Right lobe of liver (tissue), 6 donors: Measurements from ENCODE around the gene NUCB1. TPM values are rescaled to one million over a fixed set of nuclear protein-coding genes. Genes with fewer than 3 reads are reported as not detected.

Source experiments
- ATAC-seq, 4 donors: fragments of 200-7000 bp; cut with Tn5 transposase; one replicate each; pipeline ENCODE4 v1.9.1; 2020; ENCODE audit warnings: mild to moderate bottlenecking in 4 of 4, moderate library complexity in 4 of 4
- DNase-seq, 3 donors: peaks; one replicate each; pipeline ENCODE4 v3.0.0-alpha.2; 2020
- H3K27ac ChIP-seq, 3 donors: fragments of 200-600 bp; one replicate each; pipeline ENCODE4 v1.8.0; 2022
- H3K27me3 ChIP-seq, 2 donors: fragments of 200-600 bp; one replicate each; pipeline ENCODE4 v1.8.0; 2022
- H3K36me3 ChIP-seq, 4 donors: fragments of 200-600 bp; sonication (generic) in 1 of 4; one replicate each; pipeline versions ENCODE4 v1.5.1 to v1.8.0; 2017 to 2022; ENCODE audit warnings: control low read depth in 1 of 4
- H3K4me1 ChIP-seq, 4 donors: fragments of 200-600 bp; sonication (generic) in 1 of 4; one replicate each; pipeline versions ENCODE4 v1.5.1 to v1.8.0; 2017 to 2022; ENCODE audit warnings: control low read depth in 1 of 4
- H3K4me3 ChIP-seq, 3 donors: fragments of 200-600 bp; one replicate each; pipeline ENCODE4 v1.8.0; 2022
- H3K9me3 ChIP-seq, 4 donors: fragments of 200-600 bp; sonication (generic) in 1 of 4; one replicate each; pipeline versions ENCODE4 v1.5.1 to v1.8.0; 2017 to 2022; ENCODE audit warnings: control low read depth in 1 of 4
- CTCF ChIP-seq, 4 donors: fragments of 200-600 bp in 3 of 4; fragments of 450-650 bp in 1 of 4; IDR thresholded peaks; one replicate each; pipeline versions ENCODE4 v1.5.1 to v1.8.0; 2016 to 2022; ENCODE audit warnings: antibody characterized with exemption in 4 of 4, mild to moderate bottlenecking in 2 of 4
- POLR2A ChIP-seq: fragments of 450-650 bp; IDR thresholded peaks from one replicate; pipeline ENCODE4 v1.6.1; 2017; ENCODE audit warnings: antibody characterized with exemption, mild to moderate bottlenecking
- WGBS: methylation state at CpG from one replicate; pipeline ENCODE4 v1.1.6; 2018; ENCODE audit warnings: low coverage, low lambda C conversion rate; ENCODE audit not compliant: insufficient coverage; ENCODE audit errors: missing lambda C conversion rate; 5-methylcytosine and 5-hydroxymethylcytosine counted together
- intact Hi-C, 2 donors: fragments of 100-400 bp; cut with DNase I; formaldehyde crosslinking; loops; one replicate each; pipeline versions ENCODE4 v1.11.2 to v1.14.1; 2022
- small RNA-seq, 2 experiments: library from RNA; depleted of rRNA; stranded (forward); fragments of <200 nt; gene quantifications; one replicate each; pipeline ENCODE3, GENCODE V24; 2016
- total RNA-seq, 6 experiments: library from RNA; depleted of rRNA in 2 of 6; stranded (reverse); fragments of >200 nt in 2 of 6; fragmentation: NEBNext Ultra II Directional in 3 of 6; extraction: Animal tissue kit (Norgen Biotek cat#: 25700) in 3 of 6; gene quantifications; one replicate each; pipeline versions ENCODE4 v1.1.0 to v1.2.4, GENCODE V29; 2016 to 2023
- donor health status: DM: no; HTN: yes; CAD: no.
- donor health status: DM: no; HTN: no; CAD: no.
- donor health status: DM: no; HTN: no; CAD: no.
- donor health status: DM: no; HTN: yes; CAD: no.
- donor health status: DM: no; HTN: yes; CAD: no.

NUCB1 gene
- total RNA-seq, 6 experiments from 2014 or later = 306 to 376 (median 349) TPM

GRCh38 chr19:48969276-48970138 is 69.4 kb downstream of the NUCB1 start:
- Histone ChIP-seq H3K27me3 (no peaks in the 10 kb centered on the region), H3K4me1 (peaks cover 0 to 11% (median 0%) of the 10 kb centered on the region in 4 donors), H3K4me3 (no peak overlapping the region), H3K9me3 (no peaks in the 10 kb centered on the region), H3K27ac (peak overlapping the region in 1 of 3 donors; percentile 99), H3K36me3 (peaks cover 0 to 48% (median 5%) of the 10 kb centered on the region in 4 donors)
- intact Hi-C loops = loop anchor here in 1 of 2 donors (10.0 kb wide), 1 partner anchor 65 kb away; the partner anchor contains the start of gene NUCB1
- DNase-seq (peak in 1 of 3 donors; percentile 43), ATAC-seq (no peak)
- TF ChIP-seq POLR2A (peak; percentile 4), CTCF (IDR thresholded peaks at IDR 0.05) (no peak)
- WGBS = 86% methylated on average over 12 of the region's 45 CpGs

GRCh38 chr19:48970139-48970766 is 70.1 kb downstream of the NUCB1 start:
- WGBS = 80% methylated on average over 10 of the region's 23 CpGs
- H3K27me3 ChIP-seq = no peaks in the 10 kb centered on the region
- no peaks in the 10 kb centered on the region for H3K9me3 ChIP-seq
- peaks cover 0 to 11% (median 0%) of the 10 kb centered on the region in 4 donors for H3K4me1 ChIP-seq
- no peak overlapping the region for H3K4me3 ChIP-seq
- ATAC-seq (no peak), DNase-seq (peak in 1 of 3 donors; percentile 34)
- no peak for TF ChIP-seq POLR2A
- TF ChIP-seq CTCF (IDR thresholded peaks at IDR 0.05) = no peak
- no peak overlapping the region for H3K27ac ChIP-seq
- intact Hi-C loops = no loop called here
- peaks cover 0 to 50% (median 5%) of the 10 kb centered on the region in 4 donors for H3K36me3 ChIP-seq

GRCh38 chr19:48970923-48971395 is 70.8 kb downstream of the NUCB1 start:
- 1% methylated on average over 11 of the region's 19 CpGs for WGBS
- TF ChIP-seq CTCF (IDR thresholded peaks at IDR 0.05) (peak; percentile 88 to 97 (median 91)), POLR2A (no peak)
- H3K4me1 ChIP-seq = peaks cover 0 to 11% (median 0%) of the 10 kb centered on the region in 4 donors
- H3K9me3 ChIP-seq = no peaks in the 10 kb centered on the region
- no peak overlapping the region for H3K27ac ChIP-seq
- intact Hi-C loops = no loop called here
- peaks cover 0 to 44% (median 3%) of the 10 kb centered on the region in 4 donors for H3K36me3 ChIP-seq
- H3K4me3 ChIP-seq = no peak overlapping the region
- no peaks in the 10 kb centered on the region for H3K27me3 ChIP-seq
- DNase-seq (peak; percentile 74 to 84 (median 78)), ATAC-seq (peak; percentile 20 to 69 (median 46))

Small RNA genes lying within 50 kb of the gene (small RNA-seq; reads per million reads assigned to genes)
- gene AC026803.1 = 0 reads per million in 2 experiments

Other genes with a start within 250 kb of the NUCB1 start
- under 1 TPM in 2 of 6 experiments, not detected in 4; 0.11 to 0.32 TPM for gene NTN5, start 227.3 kb upstream of the NUCB1 start, total RNA-seq
- gene FUT2, start 204.3 kb upstream of the NUCB1 start, total RNA-seq = 1 to 10 TPM in 1 of 6 experiments, not detected in 5; 2.6 TPM
- under 1 TPM in 5 of 6 experiments, not detected in 1; 0.22 to 0.37 (median 0.24) TPM for gene MAMSTR, start 180.6 kb upstream of the NUCB1 start, total RNA-seq
- gene RASIP1, start 159.7 kb upstream of the NUCB1 start, total RNA-seq = 1 to 10 TPM; 2.7 to 6.7 (median 4.9) TPM
- gene IZUMO1, start 153.4 kb upstream of the NUCB1 start, total RNA-seq = under 1 TPM in 5 of 6 experiments, not detected in 1; 0.10 to 0.35 (median 0.13) TPM
- 1 to 10 TPM in 3 of 6 experiments, under 1 TPM in 3; 0.22 to 1.9 (median 0.93) TPM for gene FUT1, start 147.7 kb upstream of the NUCB1 start, total RNA-seq
- gene FGF21, start 144.8 kb upstream of the NUCB1 start, total RNA-seq = 10 to 100 TPM in 4 of 6 experiments, 1 to 10 TPM in 1, not detected in 1; 5.1 to 55.3 (median 32.7) TPM
- 10 to 100 TPM in 4 of 6 experiments, 1 to 10 TPM in 2; 8.9 to 48.3 (median 12.5) TPM for gene BCAT2, start 89.3 kb upstream of the NUCB1 start, total RNA-seq
- gene HSD17B14, start 63.8 kb upstream of the NUCB1 start, total RNA-seq = 10 to 100 TPM in 4 of 6 experiments, 1 to 10 TPM in 2; 3.5 to 78.0 (median 15.7) TPM
- 10 to 100 TPM in 4 of 6 experiments, 1 to 10 TPM in 2; 5.7 to 25.6 (median 12.0) TPM for gene PLEKHA4, start 31.7 kb upstream of the NUCB1 start, total RNA-seq
- 10 to 100 TPM in 4 of 6 experiments, 1 to 10 TPM in 2; 4.5 to 25.6 (median 12.2) TPM for gene PPP1R15A, start 27.9 kb upstream of the NUCB1 start, total RNA-seq
- not detected for gene TULP2, start 1.6 kb upstream of the NUCB1 start, total RNA-seq
- under 1 TPM in 1 of 6 experiments, not detected in 5; 0.29 TPM for gene DHDH, start 33.4 kb downstream of the NUCB1 start, total RNA-seq
- gene BAX, start 54.6 kb downstream of the NUCB1 start, total RNA-seq = 10 to 100 TPM; 15.9 to 54.1 (median 30.8) TPM
- over 10,000 TPM in 3 of 6 experiments, 1,000 to 10,000 TPM in 3; 5,005 to 19,229 (median 10,447) TPM for gene FTL, start 65.0 kb downstream of the NUCB1 start, total RNA-seq
- gene GYS1, start 93.0 kb downstream of the NUCB1 start, total RNA-seq = 10 to 100 TPM in 2 of 6 experiments, 1 to 10 TPM in 4; 4.7 to 12.5 (median 8.9) TPM
- gene RUVBL2, start 93.6 kb downstream of the NUCB1 start, total RNA-seq = 10 to 100 TPM; 22.8 to 66.7 (median 32.3) TPM
- gene LHB, start 116.8 kb downstream of the NUCB1 start, total RNA-seq = not detected
- gene CGB3, start 124.0 kb downstream of the NUCB1 start, total RNA-seq = not detected
- not detected for gene CGB2, start 131.6 kb downstream of the NUCB1 start, total RNA-seq
- not detected for gene CGB1, start 136.6 kb downstream of the NUCB1 start, total RNA-seq
- not detected for gene CGB5, start 143.5 kb downstream of the NUCB1 start, total RNA-seq
- gene CGB8, start 148.8 kb downstream of the NUCB1 start, total RNA-seq = not detected
- not detected for gene CGB7, start 157.4 kb downstream of the NUCB1 start, total RNA-seq
- gene NTF4, start 164.5 kb downstream of the NUCB1 start, total RNA-seq = not detected
- not detected for gene KCNA7, start 172.4 kb downstream of the NUCB1 start, total RNA-seq
- gene SNRNP70, start 185.1 kb downstream of the NUCB1 start, total RNA-seq = 100 to 1,000 TPM in 5 of 6 experiments, 10 to 100 TPM in 1; 80.8 to 187 (median 123) TPM
- 1 to 10 TPM; 1.5 to 4.3 (median 2.4) TPM for gene LIN7B, start 214.1 kb downstream of the NUCB1 start, total RNA-seq
- gene C19orf73, start 218.8 kb downstream of the NUCB1 start, total RNA-seq = 1 to 10 TPM in 5 of 6 experiments, under 1 TPM in 1; 0.73 to 8.1 (median 1.5) TPM
- 1 to 10 TPM; 1.8 to 6.6 (median 3.1) TPM for gene PPFIA3, start 219.2 kb downstream of the NUCB1 start, total RNA-seq